HepG2 (cell line): ENCODE results near the gene ARL15.

Experiments used
- ARNT ChIP-seq: fragments of 450-650 bp; IDR thresholded peaks from 2 replicates; pipeline ENCODE4 v1.6.1; 2017
- EZH2 ChIP-seq: conservative IDR thresholded peaks from 2 replicates; pipeline ENCODE4 v1.6.1; 2012; ENCODE audit warnings: mild to moderate bottlenecking, low read depth, low read length, moderate library complexity
- MXD3 ChIP-seq: IDR thresholded peaks from 2 replicates; pipeline ENCODE4 v1.6.1; 2016; ENCODE audit warnings: mild to moderate bottlenecking, missing biosample characterization, missing genetic modification reagents
- MXD4 ChIP-seq: IDR thresholded peaks from 2 replicates; pipeline ENCODE4 v1.6.1; 2016; ENCODE audit warnings: mild to moderate bottlenecking, missing biosample characterization, missing genetic modification reagents
- POLR2AphosphoS5 ChIP-seq: IDR thresholded peaks from 2 replicates; pipeline ENCODE4 v1.6.1; 2012; ENCODE audit warnings: low read depth, low read length
- ZBTB2 ChIP-seq: sonication (generic); formaldehyde crosslinking; IDR thresholded peaks from 2 replicates; pipeline ENCODE4 v1.8.0; 2022; ENCODE audit warnings: low read depth, missing genetic modification reagents
- ZKSCAN1 ChIP-seq: fragments of 150-350 bp; IDR thresholded peaks from 2 replicates; pipeline ENCODE4 v1.6.1; 2014; ENCODE audit warnings: low read length
- ZNF281 ChIP-seq: sonication (generic); formaldehyde crosslinking; IDR thresholded peaks from 2 replicates; pipeline ENCODE4 v1.4.0; 2020; ENCODE audit warnings: missing genetic modification reagents, borderline replicate concordance
- ZNF569 ChIP-seq: sonication (generic); formaldehyde crosslinking; IDR thresholded peaks from 2 replicates; pipeline ENCODE4 v1.5.0; 2020; ENCODE audit warnings: mild to moderate bottlenecking, missing genetic modification reagents, moderate library complexity, borderline replicate concordance

GRCh38 chr5:54140247-54140840, 170.0 kb downstream of the ARL15 start:
- no peak for TF ChIP-seq ZNF281 (CRISPR knock-in tag)
- no peak for TF ChIP-seq ZBTB2 (CRISPR knock-in tag)
- TF ChIP-seq ZKSCAN1 = no peak
- no peak for TF ChIP-seq ARNT
- no peak for TF ChIP-seq ZNF569 (CRISPR knock-in tag)
- TF ChIP-seq MXD4 (CRISPR knock-in tag) = no peak
- no peak for TF ChIP-seq MXD3 (CRISPR knock-in tag)
- no peak for TF ChIP-seq POLR2AphosphoS5
- no peak for TF ChIP-seq EZH2
